ENCODE results near the gene FPGT.
"Not testable (repeated sequence)": the region's sequence is repeated elsewhere in the genome, so short reads cannot be mapped to it uniquely, and the experiment has no call there.

The FPGT gene

GRCh38 chr1:74197657-74198552, at the start of gene FPGT, which contains the start of gene LRRIQ3:
FPGT (plus strand) TSS chr1:74198242; CDS start chr1:74198279, 37 bp downstream.
LRRIQ3 (minus strand) TSS chr1:74198176; CDS start chr1:74183684, 14,492 bp downstream.
- Histone ChIP-seq H3K4me2 (ENCODE audit: low read length) (peak within 1 kb of the TSS; percentile 83), H2AFZ (peak within 1 kb of the TSS; percentile 70)

GRCh38 chr1:74160046-74160445, 38.0 kb upstream of the FPGT start:
- no peak overlapping the region for H3K9ac ChIP-seq

More at GRCh38 chr1:74197657-74198552, at the start of gene FPGT, which contains the start of gene LRRIQ3:
- peak within 1 kb of the TSS; percentile 82 for H3K4me3 ChIP-seq (ENCODE audit: low read depth, low read length)
- no peak within 1 kb of the TSS for H3K9ac ChIP-seq
- no peaks in the 10 kb centered on the region for H3K9me3 ChIP-seq (ENCODE audit: control insufficient read depth, low read length)
- H3K79me2 ChIP-seq: no peaks in the 10 kb centered on the region
- peak within 1 kb of the TSS; percentile 74 for H3K27ac ChIP-seq
- H3K27me3 ChIP-seq (ENCODE audit: control insufficient read depth, insufficient read depth, low read length): no peaks in the 10 kb centered on the region
- no peaks in the 10 kb centered on the region for H3K4me1 ChIP-seq
- TF ChIP-seq, protein P1, sequence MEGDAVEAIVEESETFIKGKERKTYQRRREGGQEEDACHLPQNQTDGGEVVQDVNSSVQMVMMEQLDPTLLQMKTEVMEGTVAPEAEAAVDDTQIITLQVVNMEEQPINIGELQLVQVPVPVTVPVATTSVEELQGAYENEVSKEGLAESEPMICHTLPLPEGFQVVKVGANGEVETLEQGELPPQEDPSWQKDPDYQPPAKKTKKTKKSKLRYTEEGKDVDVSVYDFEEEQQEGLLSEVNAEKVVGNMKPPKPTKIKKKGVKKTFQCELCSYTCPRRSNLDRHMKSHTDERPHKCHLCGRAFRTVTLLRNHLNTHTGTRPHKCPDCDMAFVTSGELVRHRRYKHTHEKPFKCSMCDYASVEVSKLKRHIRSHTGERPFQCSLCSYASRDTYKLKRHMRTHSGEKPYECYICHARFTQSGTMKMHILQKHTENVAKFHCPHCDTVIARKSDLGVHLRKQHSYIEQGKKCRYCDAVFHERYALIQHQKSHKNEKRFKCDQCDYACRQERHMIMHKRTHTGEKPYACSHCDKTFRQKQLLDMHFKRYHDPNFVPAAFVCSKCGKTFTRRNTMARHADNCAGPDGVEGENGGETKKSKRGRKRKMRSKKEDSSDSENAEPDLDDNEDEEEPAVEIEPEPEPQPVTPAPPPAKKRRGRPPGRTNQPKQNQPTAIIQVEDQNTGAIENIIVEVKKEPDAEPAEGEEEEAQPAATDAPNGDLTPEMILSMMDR (IDR thresholded peaks at IDR 0.05): no peak
- H3K36me3 ChIP-seq (ENCODE audit: control insufficient read depth, insufficient read depth, low read length): no peaks in the 10 kb centered on the region

DNA sequence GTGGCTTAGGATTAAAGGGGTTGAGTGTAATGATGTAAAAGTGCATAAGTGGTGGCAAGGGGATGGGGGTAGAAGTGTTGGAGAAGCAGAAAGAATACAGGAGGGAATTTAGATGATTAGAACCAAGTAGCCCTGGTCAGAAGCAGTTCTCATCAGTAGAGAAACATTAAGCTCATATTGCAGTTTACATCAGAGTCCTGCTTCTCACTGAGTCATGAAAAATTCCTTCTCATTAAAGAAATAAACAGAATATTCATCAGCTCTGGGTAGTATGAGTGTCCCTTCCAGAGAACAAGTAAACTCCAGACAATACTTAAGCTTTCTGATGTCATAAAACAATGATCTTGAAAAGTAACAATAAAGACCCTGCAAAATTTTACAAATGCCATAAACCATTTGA, 36.5 kb upstream of the FPGT start:
- H3K9ac ChIP-seq: no peak overlapping the region
- H3K27ac ChIP-seq: no peak overlapping the region
- TF ChIP-seq, protein P1 (IDR thresholded peaks at IDR 0.05): no peak
- H3K4me3 ChIP-seq (ENCODE audit: low read depth, low read length): no peak overlapping the region
- H3K9me3 ChIP-seq (ENCODE audit: control insufficient read depth, low read length): no peaks in the 10 kb centered on the region
- H3K4me1 ChIP-seq: no peaks in the 10 kb centered on the region
- H2AFZ ChIP-seq: no peak overlapping the region
- H3K79me2 ChIP-seq: no peaks in the 10 kb centered on the region
- no peak overlapping the region for H3K4me2 ChIP-seq (ENCODE audit: low read length)
- H3K36me3 ChIP-seq (ENCODE audit: control insufficient read depth, insufficient read depth, low read length): no peaks in the 10 kb centered on the region
- H3K27me3 ChIP-seq (ENCODE audit: control insufficient read depth, insufficient read depth, low read length): no peaks in the 10 kb centered on the region

More at GRCh38 chr1:74160046-74160445, 38.0 kb upstream of the FPGT start:
- H3K4me2 ChIP-seq (ENCODE audit: low read length): no peak overlapping the region
- no peak overlapping the region for H3K4me3 ChIP-seq (ENCODE audit: low read depth, low read length)
- H3K9me3 ChIP-seq (ENCODE audit: control insufficient read depth, low read length): no peaks in the 10 kb centered on the region
- TF ChIP-seq, protein P1 (IDR thresholded peaks at IDR 0.05): no peak
- no peaks in the 10 kb centered on the region for H3K27me3 ChIP-seq (ENCODE audit: control insufficient read depth, insufficient read depth, low read length)
- H3K79me2 ChIP-seq: no peaks in the 10 kb centered on the region
- no peak overlapping the region for H2AFZ ChIP-seq
- H3K27ac ChIP-seq: no peak overlapping the region
- no peaks in the 10 kb centered on the region for H3K4me1 ChIP-seq
- no peaks in the 10 kb centered on the region for H3K36me3 ChIP-seq (ENCODE audit: control insufficient read depth, insufficient read depth, low read length)

GRCh38 chr1:74162333-74162732, 35.7 kb upstream of the FPGT start:
- H3K79me2 ChIP-seq: no peaks in the 10 kb centered on the region
- H3K4me3 ChIP-seq (ENCODE audit: low read depth, low read length): no peak overlapping the region
- H3K4me2 ChIP-seq (ENCODE audit: low read length): no peak overlapping the region
- no peaks in the 10 kb centered on the region for H3K36me3 ChIP-seq (ENCODE audit: control insufficient read depth, insufficient read depth, low read length)
- no peak overlapping the region for H3K9ac ChIP-seq
- TF ChIP-seq, protein P1 (IDR thresholded peaks at IDR 0.05): no peak
- H3K27me3 ChIP-seq (ENCODE audit: control insufficient read depth, insufficient read depth, low read length): no peaks in the 10 kb centered on the region
- no peak overlapping the region for H3K27ac ChIP-seq
- no peaks in the 10 kb centered on the region for H3K4me1 ChIP-seq
- H2AFZ ChIP-seq: no peak overlapping the region
- no peaks in the 10 kb centered on the region for H3K9me3 ChIP-seq (ENCODE audit: control insufficient read depth, low read length)

- H3K27me3 ChIP-seq (ENCODE audit: control insufficient read depth, insufficient read depth, low read length); H3K4me3 ChIP-seq (ENCODE audit: low read depth, low read length); H3K9me3 ChIP-seq (ENCODE audit: control insufficient read depth, low read length); H3K36me3 ChIP-seq (ENCODE audit: control insufficient read depth, insufficient read depth, low read length); H3K79me2 ChIP-seq; H3K27ac ChIP-seq; H3K4me1 ChIP-seq; H3K9ac ChIP-seq; H3K4me2 ChIP-seq (ENCODE audit: low read length); H2AFZ ChIP-seq: not testable (repeated sequence)
These were observed 23.6 kb upstream of the FPGT start for GRCh38 chr1:74174423-74174822.

All from parathyroid adenoma (tissue), 2 donors.